H1 (cell line): ENCODE results near the gene MRPL36. TPM values are rescaled to one million over a fixed set of nuclear protein-coding genes. Genes with fewer than 3 reads are reported as not detected.

ENCODE experiments used
- CHD2 ChIP-seq: IDR thresholded peaks from 2 replicates; pipeline ENCODE4 v1.6.1; 2012; ENCODE audit warnings: low read length, improper control_type of control experiment
- FOSL1 ChIP-seq: IDR thresholded peaks from 2 replicates; pipeline ENCODE4 v1.6.1; 2011; ENCODE audit warnings: mild to moderate bottlenecking, low read depth, low read length, moderate library complexity; ENCODE audit not compliant: insufficient read depth
- GTF2F1 ChIP-seq: IDR thresholded peaks from 2 replicates; pipeline ENCODE4 v1.6.1; 2012; ENCODE audit warnings: low read depth, low read length, improper control_type of control experiment, borderline replicate concordance
- JUND ChIP-seq: IDR thresholded peaks from 2 replicates; pipeline ENCODE4 v1.6.1; 2011; ENCODE audit warnings: mild to moderate bottlenecking, improper control_type of control experiment, low read length
- RXRA ChIP-seq: IDR thresholded peaks from 2 replicates; pipeline ENCODE4 v1.6.1; 2011; ENCODE audit warnings: low read depth, mild to moderate bottlenecking, low read length, moderate library complexity; ENCODE audit not compliant: insufficient read depth
- SIX5 ChIP-seq: IDR thresholded peaks from 2 replicates; pipeline ENCODE4 v1.6.1; 2011; ENCODE audit warnings: mild to moderate bottlenecking, low read depth, low read length
- TAF1 ChIP-seq: IDR thresholded peaks from 2 replicates; pipeline ENCODE4 v1.6.1; 2011; ENCODE audit warnings: mild to moderate bottlenecking, low read depth, low read length
- polyA plus RNA-seq, 7 experiments: library from polyadenylated mRNA; depleted of rRNA in 3 of 7; stranded (reverse) in 5 of 7; unstranded in 2 of 7; fragments of >200 nt in 5 of 7; fragments of 200-250 nt in 2 of 7; gene quantifications; 1 replicate in 5 of 7; 2 replicates in 1 of 7; 4 replicates in 1 of 7; pipeline versions ENCODE4 v1.2.1 to v1.2.3, GENCODE V29; 2011 to 2013; ENCODE audit warnings: missing spikeins in 2 of 7, mixed read lengths in 2 of 7
- total RNA-seq: library from RNA; stranded (reverse); fragmentation: NEBNext Ultra II Directional; extraction: Animal tissue kit (Norgen Biotek cat#: 25700); gene quantifications from 2 replicates; pipeline ENCODE4 v1.2.1, GENCODE V29; 2021

Gene MRPL36
- total and polyA plus RNA-seq, 2 of the 8 experiments (the other 6 are each of a cell fraction or from before 2014, with no cell fraction given), result 56.3 to 81.5 TPM

DNA sequence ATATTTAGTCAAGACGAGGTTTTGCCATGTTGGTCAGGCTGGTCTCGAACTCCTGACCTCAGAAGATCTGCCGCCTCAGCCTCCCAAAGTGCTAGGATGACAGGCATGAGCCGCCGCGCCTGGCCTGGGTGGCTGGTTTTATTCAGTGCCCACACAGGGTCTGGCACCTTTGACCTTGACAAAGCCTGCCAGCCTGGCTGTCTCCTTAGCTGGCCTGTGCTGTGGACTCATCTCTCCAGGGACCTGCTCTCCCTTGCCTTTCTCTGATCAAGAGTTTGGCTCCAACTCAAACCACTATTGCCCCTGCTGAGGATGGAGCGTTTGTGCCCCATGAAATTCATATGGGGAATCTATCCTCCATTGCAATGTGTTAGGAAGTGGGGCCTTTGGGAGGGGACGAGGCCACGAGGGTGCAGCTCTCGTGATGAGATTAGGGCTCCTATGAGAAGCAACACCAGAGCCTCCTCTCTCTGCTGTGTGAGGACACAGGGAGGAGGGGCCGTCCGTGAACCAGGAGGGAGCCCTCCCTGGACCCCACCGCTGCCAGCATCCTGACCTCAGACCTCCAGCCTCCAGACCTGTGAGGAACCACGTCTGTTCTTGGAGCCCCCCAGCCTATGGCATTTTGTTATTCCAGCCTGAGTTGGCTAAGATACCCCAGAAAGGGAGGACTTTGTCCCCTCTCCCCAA lies 45.0 kb downstream of the MRPL36 start (continued):
- no peak for TF ChIP-seq CHD2
- TF ChIP-seq TAF1, result no peak
- TF ChIP-seq SIX5, result no peak
- no peak for TF ChIP-seq RXRA
- TF ChIP-seq GTF2F1, result no peak
- no peak for TF ChIP-seq JUND
- no peak for TF ChIP-seq FOSL1
